Measurements from ENCODE around the gene NAA15. TPM values are rescaled to one million over a fixed set of nuclear protein-coding genes. Genes with fewer than 3 reads are reported as not detected.

The NAA15 gene
- total RNA-seq, 4 donors from 2014 or later = 17.5 to 28.5 (median 20.5) TPM

GRCh38 chr4:139266208-139266582 is 35.1 kb upstream of the NAA15 start:
- TF ChIP-seq CTCF (IDR thresholded peaks at IDR 0.05) = no peak
- TF ChIP-seq POLR2A (IDR thresholded peaks at IDR 0.05) = no peak
- no peak overlapping the region for H3K4me3 ChIP-seq (ENCODE audit: low read depth, poor library complexity, severe bottlenecking)
- intact Hi-C loops (cut with DNase I; ENCODE audit: low total_unique reads) = no loop called here
- no peak for DNase-seq (ENCODE audit: low spot score in 2 of 2)
- 2 to 14% methylated on average over 1 of the region's 1 CpG for WGBS, 2 donors

GRCh38 chr4:139266583-139267257 is 34.6 kb upstream of the NAA15 start:
- intact Hi-C loops (cut with DNase I; ENCODE audit: low total_unique reads) = no loop called here
- peak; percentile 51 to 91 for DNase-seq (ENCODE audit: low spot score in 2 of 2)
- no peak for TF ChIP-seq CTCF (IDR thresholded peaks at IDR 0.05)
- TF ChIP-seq POLR2A (IDR thresholded peaks at IDR 0.05) = no peak
- no peak overlapping the region for H3K4me3 ChIP-seq (ENCODE audit: low read depth, poor library complexity, severe bottlenecking)
- 14 to 21% methylated on average over 14 of the region's 14 CpGs for WGBS, 2 donors

GRCh38 chr4:139267301-139267700 is 34.0 kb upstream of the NAA15 start:
- intact Hi-C loops (cut with DNase I; ENCODE audit: low total_unique reads) = no loop called here
- WGBS, 2 donors = 87 to 91% methylated on average over 1 of the region's 1 CpG
- TF ChIP-seq CTCF (IDR thresholded peaks at IDR 0.05) (no peak), POLR2A (IDR thresholded peaks at IDR 0.05) (no peak)
- DNase-seq (ENCODE audit: low spot score in 2 of 2) = no peak
- no peak overlapping the region for H3K4me3 ChIP-seq (ENCODE audit: low read depth, poor library complexity, severe bottlenecking)

DNA sequence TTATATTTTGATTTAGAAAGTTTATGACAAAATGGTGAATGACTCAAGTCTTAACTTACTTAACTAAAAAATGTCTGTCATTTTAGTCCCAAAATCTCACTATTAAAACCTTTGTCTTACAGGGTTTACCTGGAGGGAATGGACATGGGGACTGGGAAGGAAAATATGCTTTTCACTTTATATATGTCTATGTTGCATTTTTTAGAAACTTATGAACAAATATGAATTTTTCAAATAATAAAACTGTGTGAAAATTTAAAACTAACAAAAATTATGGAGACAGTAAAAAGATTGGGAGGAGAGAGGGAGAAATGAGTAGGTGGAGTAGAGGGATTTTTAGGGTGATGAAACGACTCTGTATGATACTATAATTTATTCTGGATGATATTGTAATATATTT is 27.5 kb upstream of the NAA15 start:
- 93 to 98% methylated on average over 1 of the region's 1 CpG for WGBS, 2 donors
- DNase-seq (ENCODE audit: low spot score in 2 of 2) = no peak
- no peak overlapping the region for H3K4me3 ChIP-seq (ENCODE audit: low read depth, poor library complexity, severe bottlenecking)
- intact Hi-C loops (cut with DNase I; ENCODE audit: low total_unique reads) = no loop called here
- TF ChIP-seq POLR2A (IDR thresholded peaks at IDR 0.05) (no peak), CTCF (IDR thresholded peaks at IDR 0.05) (no peak)

DNA sequence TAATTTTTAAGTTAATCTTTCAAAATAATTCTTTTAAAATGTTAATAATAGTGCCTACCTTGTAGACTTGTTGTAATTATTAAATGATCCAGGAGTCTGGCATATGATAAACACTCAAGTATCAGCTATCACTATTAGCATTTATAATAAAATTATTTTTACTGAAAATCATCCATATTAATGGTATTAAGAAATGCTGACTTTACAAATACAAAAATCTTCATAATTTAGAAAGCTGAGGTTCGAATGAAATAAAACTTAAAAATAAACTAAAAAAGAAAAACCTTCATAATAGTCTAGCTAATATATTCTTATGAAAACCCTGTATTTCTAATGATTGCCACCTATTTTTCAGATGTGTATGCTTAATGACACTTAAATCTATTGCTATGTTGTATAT is 26.5 kb upstream of the NAA15 start:
- TF ChIP-seq POLR2A (IDR thresholded peaks at IDR 0.05) (no peak), CTCF (IDR thresholded peaks at IDR 0.05) (no peak)
- WGBS, 2 donors = 94 to 96% methylated on average over 1 of the region's 1 CpG
- no peak for DNase-seq (ENCODE audit: low spot score in 2 of 2)
- intact Hi-C loops (cut with DNase I; ENCODE audit: low total_unique reads) = no loop called here
- H3K4me3 ChIP-seq (ENCODE audit: low read depth, poor library complexity, severe bottlenecking) = no peak overlapping the region

- no peak for TF ChIP-seq POLR2A (IDR thresholded peaks at IDR 0.05)
- no peak for TF ChIP-seq CTCF (IDR thresholded peaks at IDR 0.05)
- H3K4me3 ChIP-seq (ENCODE audit: low read depth, poor library complexity, severe bottlenecking) = no peak overlapping the region
- DNase-seq (ENCODE audit: low spot score in 2 of 2) = no peak
- intact Hi-C loops (cut with DNase I; ENCODE audit: low total_unique reads) = no loop called here
- 66 to 69% methylated on average over 4 of the region's 4 CpGs for WGBS, 2 donors
These were observed 26.0 kb upstream of the NAA15 start for GRCh38 chr4:139275281-139275735.

Data from lower leg skin (tissue), 4 donors.